Measurements from ENCODE around the gene CFDP1.

GRCh38 chr16:75351183-75351582, 82.1 kb downstream of the CFDP1 start:
- TF ChIP-seq REST (IDR thresholded peaks at IDR 0.05; ENCODE audit: low read depth) (no peak), TAF1 (IDR thresholded peaks at IDR 0.05; ENCODE audit: low read depth) (no peak), RAD21 (IDR thresholded peaks at IDR 0.05; ENCODE audit: low read depth) (no peak), EGR1 (IDR thresholded peaks at IDR 0.05) (no peak), CEBPB (IDR thresholded peaks at IDR 0.05) (no peak), CREB1 (IDR thresholded peaks at IDR 0.05; ENCODE audit: low read depth) (no peak)
